NCI-H187 treated with DMSO at 0.1 percent for 48 hours (cell line): ENCODE data around the gene SHD.
A peak's percentile ranks its signal among the peaks of the same experiment; 100 is the strongest.
"Not testable (repeated sequence)": the region's sequence is repeated elsewhere in the genome, so short reads cannot be mapped to it uniquely, and the experiment has no call there.

Experiments
- DNase-seq: peaks from one replicate; lab custom pipeline; 2025; lab: John Stamatoyannopoulos, UW

SHD gene, protein sequence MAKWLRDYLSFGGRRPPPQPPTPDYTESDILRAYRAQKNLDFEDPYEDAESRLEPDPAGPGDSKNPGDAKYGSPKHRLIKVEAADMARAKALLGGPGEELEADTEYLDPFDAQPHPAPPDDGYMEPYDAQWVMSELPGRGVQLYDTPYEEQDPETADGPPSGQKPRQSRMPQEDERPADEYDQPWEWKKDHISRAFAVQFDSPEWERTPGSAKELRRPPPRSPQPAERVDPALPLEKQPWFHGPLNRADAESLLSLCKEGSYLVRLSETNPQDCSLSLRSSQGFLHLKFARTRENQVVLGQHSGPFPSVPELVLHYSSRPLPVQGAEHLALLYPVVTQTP

GRCh38 chr19:4278419-4279266, at the start of gene SHD:
SHD (plus strand) TSS chr19:4279266; CDS start chr19:4280064, 798 bp downstream.
- DNase-seq: no peak

DNA sequence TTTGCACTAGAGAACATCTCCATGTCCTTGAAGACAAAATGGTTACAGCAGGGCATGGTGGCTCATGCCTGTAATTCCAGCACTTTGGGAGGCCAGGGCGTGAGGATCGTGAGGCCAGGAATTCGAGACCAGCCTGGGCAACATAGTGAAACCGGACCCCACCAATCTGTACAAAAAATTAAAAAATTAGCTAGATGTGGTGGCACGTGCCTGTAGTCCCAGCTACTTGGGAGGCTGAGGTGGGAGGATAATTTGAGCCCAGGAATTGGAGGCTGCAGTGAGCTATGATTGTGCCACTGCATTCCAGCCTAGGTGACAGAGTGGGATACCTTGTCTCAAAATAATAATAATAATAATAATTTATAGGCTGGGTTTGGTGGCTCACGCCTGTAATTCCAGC, 48.8 kb upstream of the SHD start:
- DNase-seq: not testable (repeated sequence)

GRCh38 chr19:4231521-4231920, 47.5 kb upstream of the SHD start:
- DNase-seq: not testable (repeated sequence)

- DNase-seq: not testable (repeated sequence)
Observed at GRCh38 chr19:4232139-4232538, 46.9 kb upstream of the SHD start.

DNA sequence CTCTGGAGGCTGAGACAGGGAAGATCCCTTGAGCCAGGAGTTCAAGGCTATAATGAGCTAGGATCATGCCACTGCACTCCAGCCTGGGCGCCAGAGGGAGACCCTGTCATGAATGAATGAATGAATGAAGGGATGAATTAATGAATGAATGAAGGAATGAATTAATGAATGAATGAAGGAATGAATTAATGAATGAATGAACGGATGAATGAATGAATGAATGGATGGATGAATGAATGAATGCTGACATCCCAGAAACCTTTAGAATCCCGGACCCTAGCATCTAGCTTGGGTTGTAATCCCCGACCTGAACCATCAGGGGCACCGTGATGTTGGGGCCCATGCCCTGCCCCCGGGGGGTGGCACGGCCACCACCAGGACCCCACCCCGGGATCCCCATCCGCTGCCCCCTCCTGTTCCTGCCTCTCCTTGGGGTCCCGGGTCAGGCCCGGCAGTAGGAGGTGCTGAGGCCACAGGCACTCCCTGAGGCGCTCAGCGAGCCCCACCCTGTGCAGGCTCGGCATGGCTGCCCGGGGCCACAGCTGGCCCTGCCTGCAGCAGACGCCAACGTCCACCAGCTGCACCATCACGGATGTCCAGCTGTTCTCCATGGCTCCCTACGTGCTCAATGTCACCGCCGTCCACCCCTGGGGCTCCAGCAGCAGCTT, 46.3 kb upstream of the SHD start:
- DNase-seq: no peak

DNA sequence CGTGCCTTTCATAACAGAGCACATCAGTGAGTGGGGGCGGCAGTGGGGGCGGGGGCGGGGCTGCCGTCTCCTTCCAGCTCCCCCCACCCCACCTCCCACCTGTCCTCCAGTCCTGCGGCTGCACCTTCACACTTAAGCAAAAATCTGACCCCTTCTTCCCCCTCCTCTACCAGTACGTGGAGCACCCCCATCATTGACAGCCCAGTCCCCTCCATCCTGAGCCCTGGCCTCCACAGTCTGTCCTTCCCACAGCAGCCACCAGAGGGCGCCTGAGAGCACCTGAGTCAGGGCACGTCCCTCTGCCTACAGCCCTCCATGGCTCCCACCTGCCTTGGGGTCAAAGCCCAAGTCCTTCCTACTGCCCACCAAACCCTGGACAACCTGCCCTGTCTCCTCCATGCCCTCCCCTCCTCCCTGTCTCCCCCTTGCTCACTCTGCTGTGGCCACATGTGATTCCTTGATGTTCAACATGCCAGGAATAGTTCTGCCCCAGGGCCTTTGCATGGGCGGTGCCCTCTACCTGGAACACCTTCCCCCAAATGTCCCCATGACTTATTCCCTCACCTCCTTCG, 45.7 kb upstream of the SHD start:
- DNase-seq: no peak

- no peak for DNase-seq
Observed at GRCh38 chr19:4234142-4234861, 44.8 kb upstream of the SHD start.

- DNase-seq: no peak
Observed at GRCh38 chr19:4234862-4235201, 44.2 kb upstream of the SHD start.

- DNase-seq: not testable (repeated sequence)
Observed at GRCh38 chr19:4237510-4237909, 41.6 kb upstream of the SHD start.

GRCh38 chr19:4238831-4239230, 40.2 kb upstream of the SHD start:
- DNase-seq: no peak

GRCh38 chr19:4241824-4242430, 37.1 kb upstream of the SHD start:
- DNase-seq: no peak

GRCh38 chr19:4245938-4246337, 33.1 kb upstream of the SHD start:
- not testable (repeated sequence) for DNase-seq

GRCh38 chr19:4246767-4247593, 32.1 kb upstream of the SHD start, which contains the start of gene YJU2:
YJU2 (plus strand) TSS chr19:4247080; CDS start chr19:4247147, 67 bp downstream.
- peak; percentile 98 for DNase-seq

GRCh38 chr19:4256563-4256962, 22.5 kb upstream of the SHD start:
- no peak for DNase-seq

- no peak for DNase-seq
Observed at GRCh38 chr19:4257025-4257424, 22.0 kb upstream of the SHD start.

- no peak for DNase-seq
Observed at GRCh38 chr19:4258181-4258580, 20.9 kb upstream of the SHD start.

DNA sequence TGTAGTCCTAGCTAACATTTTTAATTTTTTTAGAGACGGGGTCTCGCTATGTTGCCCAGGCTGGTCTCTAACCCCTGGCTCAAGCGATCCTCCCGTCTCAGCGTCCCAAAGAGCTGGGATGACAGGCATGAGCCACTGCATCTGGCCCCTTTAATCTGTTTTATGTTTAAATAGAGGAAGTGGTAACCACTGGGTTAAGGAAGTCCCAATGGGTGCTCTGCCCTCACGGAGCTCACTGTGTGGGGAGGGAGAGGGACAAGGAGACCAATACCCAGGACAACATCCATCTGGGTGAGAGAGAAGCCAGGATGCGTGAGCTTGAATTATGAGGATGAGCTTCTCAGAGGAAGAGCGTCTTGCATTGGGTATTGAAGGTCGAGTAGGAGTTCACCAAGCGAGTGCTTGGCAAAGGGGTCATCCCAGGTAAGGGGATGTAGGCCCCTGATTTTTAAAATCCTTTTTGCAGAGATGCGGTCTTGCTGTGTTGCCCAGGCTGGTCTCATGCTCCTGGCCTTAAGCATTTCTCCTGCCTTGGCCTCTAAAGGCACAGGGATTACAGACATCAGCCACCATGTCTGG, 18.4 kb upstream of the SHD start:
- no peak for DNase-seq

DNA sequence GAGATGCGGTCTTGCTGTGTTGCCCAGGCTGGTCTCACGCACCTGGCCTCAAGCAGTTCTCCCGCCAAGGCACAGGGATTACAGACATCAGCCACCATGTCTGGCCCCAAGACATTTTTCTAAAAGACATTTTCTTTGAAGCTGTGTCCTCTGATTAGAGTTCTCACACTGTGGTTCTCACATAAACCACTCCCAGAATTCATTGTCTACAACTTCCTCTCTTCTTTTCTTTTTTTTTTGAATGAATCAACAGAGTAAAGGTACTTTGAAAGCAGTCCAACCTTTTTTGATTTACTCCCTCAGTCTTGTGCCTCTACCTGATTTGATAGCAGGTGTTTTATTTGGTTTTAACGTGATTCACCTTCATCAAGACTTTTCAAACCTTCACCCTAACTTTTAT, 14.3 kb upstream of the SHD start:
- no peak for DNase-seq

DNA sequence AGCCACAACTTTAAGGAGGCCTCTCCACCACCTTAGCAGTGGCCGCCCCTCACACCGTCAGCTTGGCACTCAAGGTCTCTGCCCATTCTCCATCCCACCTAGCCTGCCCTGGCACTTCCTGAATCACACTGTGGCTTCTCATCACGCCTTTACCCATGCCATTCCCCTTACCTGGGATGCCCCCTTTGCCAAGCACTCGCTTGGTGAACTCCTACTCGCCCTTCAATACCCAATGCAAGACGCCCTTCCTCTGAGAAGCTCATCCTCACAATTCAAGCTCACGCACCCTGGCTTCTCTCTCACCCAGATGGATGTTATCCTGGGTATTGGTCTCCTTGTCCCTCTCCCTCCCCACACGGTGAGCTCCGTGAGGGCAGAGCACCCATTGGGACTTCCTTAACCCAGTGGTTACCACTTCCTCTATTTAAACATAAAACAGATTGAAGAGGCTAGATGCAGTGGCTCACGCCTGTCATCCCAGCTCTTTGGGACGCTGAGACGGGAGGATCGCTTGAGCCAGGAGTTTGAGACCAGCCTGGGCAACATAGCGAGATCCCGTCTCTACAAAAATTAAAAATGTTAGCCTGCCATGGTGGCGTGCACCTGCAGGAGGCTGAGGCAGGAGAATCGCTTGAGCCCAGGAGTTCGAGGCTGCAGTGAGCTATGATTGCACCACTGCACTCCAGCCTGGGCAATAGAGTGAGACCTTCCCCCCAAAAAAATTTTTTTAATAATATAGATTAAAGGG, 12.6 kb upstream of the SHD start:
- DNase-seq: no peak
